K562 (cell line): ENCODE results near the gene DYRK1B. TPM values are rescaled to one million over a fixed set of nuclear protein-coding genes. Genes with fewer than 3 reads are reported as not detected.

Experiments used
- ATAC-seq: fragments of 200-7000 bp; cut with Tn5 transposase; 3 replicates; pipeline ENCODE4 v1.9.1; 2020; ENCODE audit warnings: moderate library complexity
- BruUV-seq: library from RNA; stranded (reverse); fragments of 400-500 nt; replicated peaks from 2 replicates; lab custom pipeline; 2021; lab: Mats Ljungman, UMichigan
- CTCF ChIA-PET: fragments of 300-600 bp; formaldehyde crosslinking; extraction: SDS; loops from one replicate; lab custom pipeline; 2021; ENCODE audit warnings: low intra/inter-chr PET ratio; lab: Yijun Ruan, JAX
- POLR2A ChIA-PET: fragments of 300-600, 350-650 bp; sonication (Branson Sonifier 250); formaldehyde crosslinking; extraction: SDS; loops from one replicate; lab custom pipeline; 2021; ENCODE audit warnings: antibody characterized with exemption, inconsistent platforms; lab: Yijun Ruan, JAX
- DNase-seq, 4 experiments: peaks; one replicate each; pipeline versions ENCODE4 v3.0.0 to v3.0.0-alpha.2; 2011 to 2018; ENCODE audit warnings: low spot score in 3 of 4, mixed read lengths in 3 of 4; ENCODE audit errors: extremely low read depth in 1 of 4
- FAIRE-seq: peaks from 2 replicates; lab custom pipeline; 2011; peaks lifted over from hg19 to GRCh38; lab: Jason Lieb, UNC
- H2AFZ ChIP-seq: 2 replicates; pipeline ENCODE4 v1.6.0; 2011; ENCODE audit warnings: low read depth, low read length, control low read depth, inconsistent platforms
- H3K27ac ChIP-seq: fragments of 200-600 bp; 3 replicates; pipeline ENCODE4 v1.8.0; 2011; ENCODE audit warnings: low read depth, mild to moderate bottlenecking, control low read depth, inconsistent platforms, low read length, moderate library complexity, mixed read lengths; ENCODE audit errors: extremely low read depth
- H3K27me3 ChIP-seq, 2 experiments: fragments of 300-600 bp in 1 of 2; 2 replicates in 1 of 2; 3 replicates in 1 of 2; pipeline versions ENCODE4 v1.6.0 to v1.8.0; 2011; ENCODE audit warnings: inconsistent platforms in 2 of 2, low read length in 2 of 2, mild to moderate bottlenecking in 1 of 2, mixed read lengths in 1 of 2, moderate library complexity in 1 of 2; ENCODE audit not compliant: control insufficient read depth in 2 of 2, insufficient read depth in 2 of 2
- H3K36me3 ChIP-seq: fragments of 300-600 bp; 3 replicates; pipeline ENCODE4 v1.8.0; 2011; ENCODE audit warnings: mild to moderate bottlenecking, low read length, inconsistent platforms; ENCODE audit not compliant: control insufficient read depth, insufficient read depth
- H3K4me1 ChIP-seq, 2 experiments: fragments of 200-600 bp in 1 of 2; replicated peaks in 1 of 2; 2 replicates in 1 of 2; 3 replicates in 1 of 2; pipeline versions ENCODE4 v1.5.1 to v1.8.0; 2011; ENCODE audit warnings: inconsistent platforms in 2 of 2, low read length in 2 of 2, mild to moderate bottlenecking in 1 of 2, mixed read lengths in 1 of 2, moderate library complexity in 1 of 2; ENCODE audit not compliant: control insufficient read depth in 2 of 2, insufficient read depth in 2 of 2
- H3K4me2 ChIP-seq: 2 replicates; pipeline ENCODE4 v1.6.1; 2011; ENCODE audit warnings: low read length, control low read depth, inconsistent platforms, mixed read lengths; ENCODE audit not compliant: insufficient read depth
- H3K4me3 ChIP-seq: fragments of 200-600 bp; sonication (generic), shearing (Covaris generic); 2 replicates; pipeline ENCODE4 v1.5.1; 2016; ENCODE audit warnings: control low read depth, inconsistent platforms
- H3K79me2 ChIP-seq: fragments of 200-600 bp; 3 replicates; pipeline ENCODE4 v1.8.0; 2011; ENCODE audit warnings: low read length, inconsistent platforms; ENCODE audit not compliant: control insufficient read depth, insufficient read depth
- H3K9ac ChIP-seq, 2 experiments: 2 replicates each; pipeline versions ENCODE4 v1.6.0 to v1.6.1; 2011; ENCODE audit warnings: low read depth in 2 of 2, low read length in 2 of 2, control low read depth in 1 of 2, inconsistent platforms in 1 of 2, mild to moderate bottlenecking in 1 of 2, mixed read lengths in 1 of 2; ENCODE audit not compliant: insufficient read depth in 1 of 2
- H3K9me1 ChIP-seq: one replicate; pipeline ENCODE4 v1.6.0; 2011; ENCODE audit warnings: inconsistent platforms, mild to moderate bottlenecking, low read length, moderate library complexity; ENCODE audit not compliant: control insufficient read depth, insufficient read depth
- H3K9me3 ChIP-seq: replicated peaks from 2 replicates; pipeline ENCODE4 v1.5.1; 2011; ENCODE audit warnings: low read depth, low read length, inconsistent platforms; ENCODE audit not compliant: control insufficient read depth, insufficient read depth
- H4K20me1 ChIP-seq: replicated peaks from 2 replicates; pipeline ENCODE4 v1.6.1; 2011; ENCODE audit warnings: low read length, inconsistent platforms, mixed read lengths; ENCODE audit not compliant: control insufficient read depth, insufficient read depth
- ARID3A ChIP-seq: IDR thresholded peaks from 2 replicates; pipeline ENCODE4 v1.6.1; 2012; ENCODE audit warnings: low read depth, low read length, improper control_type of control experiment, borderline replicate concordance
- BRCA1 ChIP-seq, 2 experiments: fragments of 450-650 bp in 1 of 2; sonication (generic) in 1 of 2; formaldehyde crosslinking in 1 of 2; IDR thresholded peaks; 2 replicates each; pipeline versions ENCODE4 v1.5.0 to v1.6.1; 2017 to 2020; ENCODE audit warnings: mild to moderate bottlenecking in 1 of 2, missing genetic modification reagents in 1 of 2
- CCNT2 ChIP-seq: IDR thresholded peaks from 2 replicates; pipeline ENCODE4 v1.6.1; 2011; ENCODE audit warnings: borderline replicate concordance, low read depth, mild to moderate bottlenecking, moderate library complexity, mixed read lengths, low read length; ENCODE audit not compliant: insufficient read length; ENCODE audit errors: extremely low read depth
- KDM1A ChIP-seq, 2 experiments: fragments of 450-650 bp; IDR thresholded peaks; 2 replicates each; pipeline ENCODE4 v1.6.1; 2016; ENCODE audit warnings: mild to moderate bottlenecking in 2 of 2
- MAFG ChIP-seq: fragments of 450-650 bp; conservative IDR thresholded peaks from 2 replicates; pipeline ENCODE4 v1.6.1; 2016; ENCODE audit warnings: missing genetic modification characterization, missing compliant biosample characterization
- MAX ChIP-seq: sonication (generic); formaldehyde crosslinking; IDR thresholded peaks from 2 replicates; pipeline ENCODE4 v1.9.0; 2022; ENCODE audit warnings: mild to moderate bottlenecking, missing genetic modification reagents
- NFRKB ChIP-seq: fragments of 450-650 bp; IDR thresholded peaks from 2 replicates; pipeline ENCODE4 v1.6.1; 2016; ENCODE audit warnings: low read depth
- NR4A1 ChIP-seq, 2 experiments: fragments of 250-450 bp in 1 of 2; fragments of 450-650 bp in 1 of 2; sonication (Bioruptor Pico) in 1 of 2; IDR thresholded peaks; 2 replicates each; pipeline versions ENCODE4 v1.4.0 to v1.6.1; 2016 to 2020; ENCODE audit warnings: mild to moderate bottlenecking in 2 of 2, missing compliant biosample characterization in 1 of 2, missing genetic modification characterization in 1 of 2, moderate library complexity in 1 of 2
- POLR3G ChIP-seq: IDR thresholded peaks from 2 replicates; pipeline ENCODE4 v1.6.1; 2011; ENCODE audit not compliant: insufficient read length, insufficient replicate concordance; ENCODE audit errors: extremely low read depth
- TCF3 ChIP-seq: sonication (generic); formaldehyde crosslinking; IDR thresholded peaks from 2 replicates; pipeline ENCODE4 v1.4.0; 2020; ENCODE audit warnings: mild to moderate bottlenecking, missing genetic modification reagents
- ZNF318 ChIP-seq, 2 experiments: fragments of 450-650 bp; IDR thresholded peaks; 2 replicates each; pipeline ENCODE4 v1.6.1; 2016; ENCODE audit warnings: mild to moderate bottlenecking in 2 of 2, borderline replicate concordance in 1 of 2, low read depth in 1 of 2, moderate library complexity in 1 of 2
- ZNF384 ChIP-seq: IDR thresholded peaks from 2 replicates; pipeline ENCODE4 v1.6.1; 2012; ENCODE audit warnings: low read depth, low read length, improper control_type of control experiment
- WGBS: fragments of 100-300 bp; shearing (Covaris generic); methylation state at CpG from one replicate; pipeline ENCODE4 v1.1.6; 2016; ENCODE audit warnings: low coverage, mixed read lengths; ENCODE audit not compliant: insufficient coverage; ENCODE audit errors: missing lambda C conversion rate; 5-methylcytosine and 5-hydroxymethylcytosine counted together
- in situ Hi-C: fragments of 300-500 bp; cut with MboI; formaldehyde crosslinking; loops from 4 replicates; pipeline ENCODE4 v1.15.0; 2018; ENCODE audit warnings: inconsistent platforms, mixed read lengths
- intact Hi-C: fragments of 100-400 bp; cut with micrococcal nuclease; formaldehyde crosslinking; loops from 2 replicates; pipeline ENCODE4 v1.14.2; 2022
- polyA plus RNA-seq, 8 experiments: library from polyadenylated mRNA; depleted of rRNA in 4 of 8; stranded (reverse) in 5 of 8; unstranded in 3 of 8; fragments of >200 nt; fragmentation: Nextera tagmentation in 2 of 8; fragmentation: Illumina TruSeq in 1 of 8; extraction: Ambion mirVana in 2 of 8; extraction: Trizol in 1 of 8; gene quantifications; 2 replicates each; pipeline versions ENCODE4 v1.2.1 to v1.2.3, GENCODE V29; 2011 to 2014; ENCODE audit warnings: inconsistent platforms in 1 of 8, missing spikeins in 1 of 8
- total RNA-seq, 7 experiments: library from RNA; depleted of rRNA in 6 of 7; stranded (reverse); fragments of >200 nt in 6 of 7; fragmentation: Illumina TruSeq in 2 of 7; extraction: Trizol in 2 of 7; gene quantifications; 2 replicates each; pipeline versions ENCODE4 v1.2.1 to v1.2.3, GENCODE V29; 2011 to 2021; ENCODE audit warnings: low replicate concordance in 1 of 7

Gene DYRK1B
- total and polyA plus RNA-seq, 9 of the 15 experiments (the other 6 are each of a cell fraction or from before 2014, with no cell fraction given): 0.91 to 5.2 (median 1.5) TPM; not detected in 2

- Histone ChIP-seq H3K27me3 (peaks cover 8 to 25% of the 10 kb centered on the region in 2 experiments; a peak in 3 of 5 replicates), H3K4me3 (no peak overlapping the region), H3K36me3 (no peaks in the 10 kb centered on the region), H3K9me3 (no peaks in the 10 kb centered on the region), H2AFZ (no peak overlapping the region), H3K4me2 (no peak overlapping the region), H3K4me1 (no peaks in the 10 kb centered on the region), H3K9me1 (no peaks in the 10 kb centered on the region), H3K27ac (no peak overlapping the region), H4K20me1 (no peaks in the 10 kb centered on the region; the same call in none of the 2 replicates), H3K9ac (no peak overlapping the region), H3K79me2 (no peaks in the 10 kb centered on the region)
- intact Hi-C loops: no loop called here
- ATAC-seq: 0 out of 3 replicates have a peak, but pooled peaks have one; percentile 46
- FAIRE-seq: no peak
- POLR2A ChIA-PET: interaction anchor here (0.8 kb wide), 1 partner anchor 22 kb away, joined by 3 read pairs; no protein-coding TSS in a partner anchor
- DNase-seq: no peak
- no TSS peak for BruUV-seq
- 0% methylated on average over 2 of the region's 2 CpGs for WGBS
- CTCF ChIA-PET: no interaction called here
- in situ Hi-C loops: no loop called here
- TF ChIP-seq KDM1A (IDR thresholded peaks at IDR 0.05): peak; percentile 85 to 86
- TF ChIP-seq ARID3A: no peak
- no peak for TF ChIP-seq BRCA1 (IDR thresholded peaks at IDR 0.05)
- TF ChIP-seq BRCA1 (CRISPR knock-in tag; IDR thresholded peaks at IDR 0.05): no peak
- no peak for TF ChIP-seq NFRKB
- peak; percentile 87 for TF ChIP-seq MAFG (tag)
- no peak for TF ChIP-seq ZNF318 (IDR thresholded peaks at IDR 0.05; ENCODE audit: borderline replicate concordance in 1 of 2, low read depth in 1 of 2)
- peak; percentile 80 for TF ChIP-seq ZNF384
- TF ChIP-seq POLR3G: no peak
- no peak for TF ChIP-seq MAX (CRISPR knock-in tag)
- no peak for TF ChIP-seq CCNT2
- TF ChIP-seq NR4A1 (CRISPR knock-in tag; IDR thresholded peaks at IDR 0.05): no peak
- no peak for TF ChIP-seq NR4A1 (tag; IDR thresholded peaks at IDR 0.05)
- no peak for TF ChIP-seq TCF3
Measured at GRCh38 chr19:39864118-39864517, 30.2 kb upstream of the DYRK1B start.
